Transverse colon (tissue), 4 donors: ENCODE data around the gene ZXDC.

Experiments
- CTCF ChIP-seq, 5 experiments: fragments of 200-600 bp in 3 of 5; fragments of 450-650 bp in 2 of 5; sonication (generic) in 3 of 5; IDR thresholded peaks; 1 replicate in 2 of 5; 2 replicates in 3 of 5; pipeline ENCODE4 v1.5.1; 2016 to 2017; ENCODE audit warnings: antibody characterized with exemption in 5 of 5, inconsistent platforms in 3 of 5, mild to moderate bottlenecking in 2 of 5, moderate library complexity in 1 of 5
- EP300 ChIP-seq: sonication (generic); formaldehyde crosslinking; IDR thresholded peaks from one replicate; pipeline ENCODE4 v1.6.1; 2017; ENCODE audit warnings: antibody characterized with exemption, low read depth
- POLR2A ChIP-seq: fragments of 450-650 bp; IDR thresholded peaks from one replicate; pipeline ENCODE4 v1.6.1; 2016; ENCODE audit warnings: antibody characterized with exemption, mild to moderate bottlenecking, moderate library complexity
- POLR2AphosphoS5 ChIP-seq, 3 donors: sonication (generic); formaldehyde crosslinking; IDR thresholded peaks; one replicate each; pipeline ENCODE4 v1.6.1; 2016; ENCODE audit warnings: antibody characterized with exemption in 3 of 3

- TF ChIP-seq CTCF (IDR thresholded peaks at IDR 0.05) (no peak), POLR2A (no peak), POLR2AphosphoS5 (IDR thresholded peaks at IDR 0.05) (no peak), EP300 (no peak)
These were observed 19.2 kb upstream of the ZXDC start for GRCh38 chr3:126494970-126495230.
